Measurements from ENCODE around the gene DCST2.

Gene DCST2

DNA sequence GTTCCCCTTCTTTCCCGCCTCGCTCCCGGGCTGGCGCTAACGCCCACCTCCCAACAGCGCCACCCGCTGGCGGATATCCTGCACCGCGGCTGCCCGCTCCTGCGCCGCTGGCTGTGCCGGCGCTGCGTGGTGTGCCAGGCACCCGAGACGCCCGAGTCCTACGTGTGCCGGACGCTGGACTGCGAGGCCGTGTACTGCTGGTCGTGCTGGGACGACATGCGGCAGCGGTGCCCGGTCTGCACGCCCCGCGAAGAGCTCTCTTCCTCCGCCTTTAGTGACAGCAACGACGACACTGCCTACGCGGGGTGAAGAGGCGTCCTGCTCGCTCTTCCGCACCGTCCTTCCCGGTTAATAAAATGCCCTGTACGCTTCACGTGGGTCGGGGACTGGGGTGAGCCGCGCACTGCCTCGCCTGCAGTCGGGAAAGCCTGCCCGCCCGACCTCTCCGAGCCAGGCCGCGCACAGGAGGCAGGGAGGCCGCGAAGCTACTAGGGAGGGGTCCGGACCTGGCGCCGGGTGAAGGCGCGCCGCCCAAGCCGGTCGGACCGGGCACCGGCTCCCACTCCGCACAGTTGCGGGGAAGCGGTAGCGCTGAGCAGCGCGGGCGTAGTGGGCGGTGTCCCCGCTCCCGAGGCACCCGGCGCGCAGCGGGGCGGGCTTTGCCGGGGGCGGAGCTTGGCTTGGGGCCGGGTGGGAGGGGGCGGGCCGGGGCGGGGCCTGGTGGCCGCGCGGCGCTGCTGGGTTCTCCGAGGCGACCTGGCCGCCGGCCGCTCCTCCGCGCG, 17.2 kb upstream of the DCST2 start, which contains the start of gene ADAM15:
ADAM15 (plus strand) TSS at position 757 of the 782 bp plus-strand sequence. CDS start 71 bp downstream, outside the sequence.
- CTCF ChIA-PET, result interaction anchor here (0.6 to 17.5 kb wide), 14 partner anchors 6 to 81 kb away, joined by 3 to 220 read pairs (median 6); partner anchors contain the start of genes ADAM15, EFNA4, FLAD1 and SHC1
- Mint-ChIP-seq H3K4me3 (peak within 1 kb of the TSS; percentile 82), H3K27me3 (peaks cover 12% of the 10 kb centered on the region), H3K9me3 (no peaks in the 10 kb centered on the region), H3K36me3 (no peaks in the 10 kb centered on the region), H3K4me1 (peaks cover 30% of the 10 kb centered on the region), H3K27ac (peak within 1 kb of the TSS; percentile 81)
- peak; percentile 85 for DNase-seq

DNA sequence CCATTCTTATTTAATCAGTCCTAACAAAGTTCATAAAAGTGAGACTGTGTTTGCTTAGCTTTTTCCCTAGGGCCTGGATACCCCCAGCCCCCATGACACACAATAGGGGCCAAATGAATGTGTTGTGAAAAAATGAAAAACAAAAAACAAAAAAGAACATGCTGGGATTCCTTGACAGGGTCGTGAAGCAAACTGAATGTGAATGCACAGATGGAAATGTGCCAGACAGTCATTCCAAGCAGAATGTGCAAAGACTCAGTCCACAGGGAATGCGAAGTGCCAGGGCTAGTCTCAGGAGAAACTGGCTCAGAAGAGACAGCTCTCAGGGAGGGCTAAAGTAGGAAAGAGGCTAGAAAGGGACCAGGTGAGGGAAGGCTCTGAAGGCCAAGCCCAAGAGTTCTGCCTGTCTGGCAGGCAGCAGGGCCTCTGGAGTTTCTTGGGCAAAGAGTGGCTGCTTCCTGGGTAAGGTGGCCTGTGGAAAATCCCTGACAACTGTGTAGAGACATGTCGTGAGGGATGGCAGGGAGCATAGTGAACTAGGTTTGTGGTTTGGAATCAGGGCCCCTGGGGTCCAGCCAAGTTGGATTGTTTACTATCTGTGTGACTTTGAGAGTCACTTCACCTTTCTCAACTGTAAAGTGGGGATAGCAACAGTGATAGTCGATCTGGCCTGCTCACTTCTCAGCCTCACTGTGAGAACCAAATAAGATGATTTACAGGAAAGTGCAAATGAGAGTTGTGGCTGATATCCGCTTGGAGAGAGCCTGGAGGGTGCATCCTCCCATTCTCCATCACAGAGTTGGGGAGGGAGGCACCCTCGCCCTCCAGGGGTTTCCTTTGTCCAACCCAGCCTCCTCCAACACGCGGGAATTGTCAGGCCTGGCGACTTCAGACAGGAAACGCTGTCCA, 16.3 kb upstream of the DCST2 start:
- H3K4me3 Mint-ChIP-seq, result peak overlapping the region; percentile 82
- H3K27me3 Mint-ChIP-seq, result peaks cover 12% of the 10 kb centered on the region
- peaks cover 34% of the 10 kb centered on the region for H3K4me1 Mint-ChIP-seq
- CTCF ChIA-PET, result interaction anchor here (1.0 to 17.5 kb wide), 10 partner anchors 5 to 76 kb away, joined by 3 to 220 read pairs (median 6); partner anchors contain the start of genes ADAM15, EFNA4 and FLAD1
- H3K9me3 Mint-ChIP-seq, result no peaks in the 10 kb centered on the region
- no peaks in the 10 kb centered on the region for H3K36me3 Mint-ChIP-seq
- no peak for DNase-seq
- no peak overlapping the region for H3K27ac Mint-ChIP-seq

DNA sequence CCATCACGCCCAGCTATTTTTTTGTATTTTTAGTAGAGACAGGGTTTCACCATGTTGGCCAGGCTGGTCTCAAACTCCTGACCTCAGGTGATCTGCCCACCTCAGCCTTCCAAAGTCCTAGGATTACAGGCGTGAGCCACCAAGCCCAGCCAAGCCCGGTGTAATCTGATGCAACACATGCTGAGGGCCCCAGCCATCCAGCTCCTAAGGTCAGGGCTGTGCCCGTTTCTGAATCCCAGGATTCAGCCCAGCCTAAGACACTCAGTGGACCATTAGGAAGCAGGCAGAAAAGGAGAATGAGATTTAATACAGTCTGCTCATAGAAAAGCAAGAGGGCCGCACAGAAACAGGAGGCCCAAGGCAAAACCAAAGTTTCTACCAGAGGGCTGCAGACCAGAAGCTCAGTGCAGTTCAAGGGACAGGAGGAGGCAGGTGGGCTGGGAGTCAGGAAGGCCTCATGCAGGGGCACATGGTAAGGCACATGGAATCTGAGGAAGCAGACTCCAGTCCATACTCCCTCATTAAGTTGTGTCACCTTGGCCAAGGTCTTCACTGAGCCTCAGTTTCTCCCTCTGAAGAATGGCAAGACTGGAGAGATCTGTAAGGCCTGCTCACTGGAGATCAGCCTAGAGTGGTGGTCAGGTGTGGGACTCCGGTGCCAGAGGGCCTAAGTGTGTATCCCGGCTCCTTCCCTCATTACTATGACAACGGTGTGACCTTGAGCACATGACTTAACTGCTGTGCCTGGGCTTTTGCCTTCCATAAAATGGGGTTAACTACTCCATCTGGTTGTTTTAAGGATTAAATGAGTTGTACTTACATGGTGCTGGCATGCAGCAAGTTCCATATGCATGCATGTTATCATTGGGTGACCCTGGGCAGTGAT, 15.1 kb upstream of the DCST2 start:
- Mint-ChIP-seq H3K4me3 (peak overlapping the region; percentile 82), H3K27ac (peak overlapping the region; percentile 52)

DNA sequence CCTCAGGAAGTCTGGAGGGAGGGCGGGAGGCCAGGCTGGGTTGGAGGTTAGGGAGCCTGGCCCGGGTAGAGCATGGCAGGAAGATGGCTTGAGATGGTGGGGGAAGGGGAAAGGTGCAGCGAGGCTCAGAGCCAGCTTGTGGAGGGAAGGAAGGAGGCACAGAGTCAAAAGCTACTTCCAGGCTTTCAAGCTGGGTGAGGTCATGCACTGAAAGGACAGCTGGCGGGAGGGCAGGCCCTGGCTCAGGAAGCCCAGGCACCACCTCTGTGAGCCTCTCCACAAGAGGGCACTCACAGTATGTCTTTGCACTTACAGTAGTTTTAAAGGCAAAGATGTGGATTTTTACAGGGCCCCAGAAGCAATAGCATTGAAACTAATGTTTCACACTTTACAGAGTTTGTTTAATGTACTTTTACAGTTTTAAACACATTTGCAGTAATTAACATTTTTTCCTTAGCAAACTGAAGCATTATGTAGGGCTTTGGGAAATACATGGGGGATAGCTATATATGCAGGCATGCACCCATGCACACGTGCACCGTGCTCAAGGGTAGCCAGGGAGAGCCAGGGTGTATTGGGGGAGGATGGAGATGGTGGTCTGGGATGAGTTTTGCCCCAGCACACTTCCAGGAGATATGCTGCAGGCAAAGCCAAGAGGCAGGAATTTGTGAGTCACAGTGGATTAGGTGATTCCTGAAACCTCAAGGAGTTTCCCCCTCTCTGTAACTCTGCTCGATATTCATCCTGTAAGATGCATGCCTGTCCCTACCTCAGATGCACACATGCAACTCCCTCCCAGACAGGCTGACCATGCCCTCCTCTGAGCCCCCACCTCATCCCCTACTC, 11.5 kb upstream of the DCST2 start:
- Mint-ChIP-seq H3K27ac (no peak overlapping the region), H3K4me1 (peaks cover 20% of the 10 kb centered on the region), H3K9me3 (no peaks in the 10 kb centered on the region), H3K4me3 (no peak overlapping the region), H3K27me3 (peaks cover 38% of the 10 kb centered on the region), H3K36me3 (no peaks in the 10 kb centered on the region)
- CTCF ChIA-PET, result interaction anchor here (1.0 to 17.5 kb wide), 12 partner anchors 13 to 485 kb away, joined by 3 to 220 read pairs (median 7); partner anchors contain the start of genes ADAM15 and EFNA4
- peak; percentile 83 for DNase-seq

More for the DNA sequence above, 15.1 kb upstream of the DCST2 start:
- Mint-ChIP-seq H3K36me3 (no peaks in the 10 kb centered on the region), H3K4me1 (peaks cover 44% of the 10 kb centered on the region), H3K9me3 (no peaks in the 10 kb centered on the region), H3K27me3 (peaks cover 15% of the 10 kb centered on the region)
- CTCF ChIA-PET, result interaction anchor here (0.8 to 17.5 kb wide), 4 partner anchors 8 to 38 kb away, joined by 3 to 220 read pairs (median 3); partner anchors contain the start of genes ADAM15 and EFNA4
- no peak for DNase-seq

DNA sequence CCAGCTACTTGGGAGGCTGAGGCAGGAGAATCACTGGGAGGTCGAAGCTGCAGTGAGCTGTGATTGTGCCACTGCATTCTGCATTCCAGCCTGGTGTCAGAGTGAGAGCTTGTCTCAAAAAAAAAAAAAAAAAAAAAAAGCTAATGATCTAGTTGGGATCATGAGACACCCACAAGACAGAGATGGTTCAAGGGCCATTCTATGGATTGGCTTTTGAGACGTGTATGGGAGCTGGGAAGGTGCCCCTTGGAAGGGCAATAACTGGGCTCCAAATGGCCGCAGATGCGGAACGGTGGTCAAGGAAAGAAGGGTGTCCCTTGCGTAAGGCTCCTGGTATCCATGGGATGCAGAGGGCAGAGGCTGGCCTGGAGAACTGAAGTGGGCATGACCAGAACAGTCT, 10.8 kb upstream of the DCST2 start:
- H3K4me3 Mint-ChIP-seq, result no peak overlapping the region
- no peaks in the 10 kb centered on the region for H3K9me3 Mint-ChIP-seq
- peaks cover 15% of the 10 kb centered on the region for H3K4me1 Mint-ChIP-seq
- H3K36me3 Mint-ChIP-seq, result no peaks in the 10 kb centered on the region
- CTCF ChIA-PET, result interaction anchor here (0.9 to 17.5 kb wide), 16 partner anchors 14 to 485 kb away, joined by 3 to 220 read pairs (median 6); partner anchors contain the start of genes ADAM15, EFNA4 and PBXIP1
- H3K27me3 Mint-ChIP-seq, result peaks cover 40% of the 10 kb centered on the region
- no peak for DNase-seq
- H3K27ac Mint-ChIP-seq, result no peak overlapping the region

DNA sequence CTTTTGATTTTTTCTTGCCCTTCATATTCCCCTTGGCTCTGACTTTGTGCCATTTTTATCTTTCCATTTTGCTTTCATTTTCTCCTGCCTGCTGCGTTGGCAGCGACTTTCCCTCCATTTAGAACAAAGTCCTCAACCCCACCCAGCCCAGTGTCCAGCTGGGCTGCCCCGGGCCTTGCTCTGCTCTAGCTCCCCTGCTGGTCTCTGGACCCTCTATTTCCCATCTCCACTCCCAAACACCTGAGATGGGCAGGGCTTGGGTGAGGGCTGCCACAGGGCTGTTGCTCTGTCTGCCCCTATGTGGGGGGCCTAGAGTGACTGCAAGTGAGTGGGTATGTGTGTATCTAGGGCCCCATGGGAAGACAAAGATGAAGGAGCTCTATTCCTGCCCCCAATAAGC, 10.2 kb upstream of the DCST2 start:
- CTCF ChIA-PET, result interaction anchor here (0.9 to 17.5 kb wide), 16 partner anchors 14 to 563 kb away, joined by 3 to 220 read pairs (median 6); partner anchors contain the start of genes ADAM15, EFNA4 and PBXIP1
- Mint-ChIP-seq H3K27me3 (peaks cover 46% of the 10 kb centered on the region), H3K4me3 (no peak overlapping the region), H3K27ac (no peak overlapping the region), H3K36me3 (no peaks in the 10 kb centered on the region), H3K9me3 (no peaks in the 10 kb centered on the region), H3K4me1 (peaks cover 19% of the 10 kb centered on the region)
- DNase-seq, result no peak

DNA sequence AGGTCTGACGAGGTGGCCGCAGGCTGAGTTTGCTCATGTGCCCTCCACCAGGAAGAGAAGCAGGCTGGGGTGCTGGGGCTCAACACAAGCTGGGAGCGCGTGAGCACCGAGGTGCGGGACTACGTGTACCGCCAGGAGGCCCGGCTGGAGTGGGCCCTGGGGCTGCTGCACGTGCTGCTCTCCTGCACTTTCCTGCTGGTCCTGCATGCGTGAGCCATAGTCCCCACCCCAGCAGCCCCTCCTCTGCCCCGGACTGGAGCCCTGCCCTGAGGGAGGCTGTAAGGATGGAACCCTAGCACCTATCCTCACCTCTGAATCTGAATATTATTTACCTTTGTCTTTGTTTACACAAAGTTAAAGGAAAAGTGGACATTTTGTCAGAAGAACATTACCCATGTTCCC, 9.7 kb upstream of the DCST2 start:
- peaks cover 19% of the 10 kb centered on the region for H3K4me1 Mint-ChIP-seq
- no peak overlapping the region for H3K4me3 Mint-ChIP-seq
- DNase-seq, result no peak
- no peak overlapping the region for H3K27ac Mint-ChIP-seq
- H3K27me3 Mint-ChIP-seq, result peaks cover 46% of the 10 kb centered on the region
- CTCF ChIA-PET, result interaction anchor here (0.9 to 17.5 kb wide), 11 partner anchors 15 to 562 kb away, joined by 3 to 220 read pairs (median 6); partner anchors contain the start of genes ADAM15, EFNA4 and PBXIP1
- no peaks in the 10 kb centered on the region for H3K9me3 Mint-ChIP-seq
- H3K36me3 Mint-ChIP-seq, result no peaks in the 10 kb centered on the region

DNA sequence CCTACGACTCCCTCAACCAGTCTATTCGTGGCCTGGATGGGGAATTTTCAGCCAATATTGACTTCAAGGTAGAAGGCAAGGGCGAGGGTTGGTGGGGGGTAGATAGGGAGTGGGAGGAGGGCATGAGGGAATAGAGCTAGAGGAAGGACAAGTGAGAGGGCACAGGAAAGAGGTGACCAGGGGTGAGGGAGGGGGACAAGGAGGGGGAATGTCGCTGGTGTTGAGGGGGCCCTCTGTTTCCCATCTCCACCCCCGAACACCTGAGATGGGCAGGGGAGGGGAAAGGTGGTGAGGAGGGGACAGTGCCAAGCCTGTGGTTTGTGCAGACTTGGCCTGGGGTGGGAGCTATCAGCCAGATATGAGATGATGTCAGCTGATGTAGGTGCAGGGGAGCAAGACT, 9.2 kb upstream of the DCST2 start:
- peaks cover 50% of the 10 kb centered on the region for H3K27me3 Mint-ChIP-seq
- DNase-seq, result no peak
- H3K27ac Mint-ChIP-seq, result no peak overlapping the region
- H3K4me3 Mint-ChIP-seq, result no peak overlapping the region
- H3K36me3 Mint-ChIP-seq, result no peaks in the 10 kb centered on the region
- H3K4me1 Mint-ChIP-seq, result peaks cover 19% of the 10 kb centered on the region
- H3K9me3 Mint-ChIP-seq, result no peaks in the 10 kb centered on the region
- CTCF ChIA-PET, result interaction anchor here (1.3 to 17.5 kb wide), 9 partner anchors 15 to 562 kb away, joined by 3 to 220 read pairs (median 6); partner anchors contain the start of genes ADAM15, EFNA4, KRTCAP2 and PBXIP1

DNA sequence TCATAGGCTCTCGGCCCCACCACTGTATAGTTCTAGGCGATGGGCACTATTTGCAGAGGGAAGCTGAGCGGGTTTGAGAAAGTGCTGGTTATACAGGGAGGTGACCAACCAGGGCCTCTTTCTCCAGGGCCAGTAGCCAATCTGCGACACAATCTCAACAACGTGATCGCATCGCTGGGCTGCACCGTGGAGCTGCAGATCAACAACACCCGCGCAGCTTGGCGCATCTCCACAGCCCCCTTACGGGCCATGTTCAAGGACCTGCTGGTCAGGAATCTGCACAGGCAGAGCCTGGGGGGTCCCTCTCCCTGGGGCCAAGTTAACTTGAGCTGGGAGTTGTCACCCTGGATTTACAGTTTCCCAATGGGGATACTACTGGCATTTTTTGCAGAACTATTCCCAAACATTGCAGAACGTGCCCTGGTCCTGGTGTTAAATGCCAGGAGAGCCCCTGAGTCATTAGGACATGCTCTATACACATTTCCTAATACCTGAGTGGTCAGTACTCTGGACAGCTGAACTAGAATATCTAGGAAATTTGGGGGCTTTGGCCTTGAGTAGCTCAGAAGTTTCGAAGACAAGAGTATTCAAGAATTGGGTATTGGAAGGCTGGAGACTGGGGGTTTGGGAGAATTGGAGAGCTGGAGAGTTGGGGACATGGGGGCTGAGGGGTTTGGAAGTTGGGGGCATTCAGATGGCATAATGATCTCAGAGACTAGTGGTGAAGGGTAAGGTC, 6.9 kb upstream of the DCST2 start:
- Mint-ChIP-seq H3K36me3 (no peaks in the 10 kb centered on the region), H3K9me3 (no peaks in the 10 kb centered on the region), H3K27me3 (peaks cover 59% of the 10 kb centered on the region), H3K4me1 (peaks cover 19% of the 10 kb centered on the region), H3K27ac (no peak overlapping the region), H3K4me3 (no peak overlapping the region)
- CTCF ChIA-PET, result interaction anchor here (0.5 to 17.5 kb wide), 4 partner anchors 9 to 51 kb away, joined by 3 to 220 read pairs (median 3); partner anchors contain the start of genes ADAM15 and EFNA4
- DNase-seq, result no peak

DNA sequence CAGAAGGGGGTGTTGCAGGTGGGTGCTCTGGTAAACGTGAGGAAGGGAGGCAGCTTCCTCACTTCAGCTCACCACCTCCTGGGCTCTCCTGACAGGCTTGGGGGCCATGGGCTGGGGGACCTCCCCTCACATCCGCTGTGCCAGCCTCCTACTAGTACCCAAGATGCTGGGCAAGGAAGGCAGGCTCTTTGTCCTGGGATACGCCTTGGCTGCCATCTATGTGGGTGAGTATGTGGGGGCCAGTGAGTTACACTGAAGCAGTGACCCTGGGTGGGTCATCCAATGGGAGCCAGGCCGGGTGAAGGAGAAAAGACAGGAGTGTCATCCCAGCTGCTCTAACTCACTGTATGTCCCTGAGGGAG, 5.7 kb upstream of the DCST2 start:
- no peak for DNase-seq
- Mint-ChIP-seq H3K36me3 (no peaks in the 10 kb centered on the region), H3K4me1 (peaks cover 9% of the 10 kb centered on the region), H3K9me3 (no peaks in the 10 kb centered on the region), H3K27me3 (peaks cover 67% of the 10 kb centered on the region), H3K4me3 (no peak overlapping the region), H3K27ac (no peak overlapping the region)
- CTCF ChIA-PET, result interaction anchor here (0.9 to 17.5 kb wide), 3 partner anchors 9 to 46 kb away, joined by 3 to 220 read pairs (median 3); partner anchors contain the start of genes ADAM15 and EFNA4

DNA sequence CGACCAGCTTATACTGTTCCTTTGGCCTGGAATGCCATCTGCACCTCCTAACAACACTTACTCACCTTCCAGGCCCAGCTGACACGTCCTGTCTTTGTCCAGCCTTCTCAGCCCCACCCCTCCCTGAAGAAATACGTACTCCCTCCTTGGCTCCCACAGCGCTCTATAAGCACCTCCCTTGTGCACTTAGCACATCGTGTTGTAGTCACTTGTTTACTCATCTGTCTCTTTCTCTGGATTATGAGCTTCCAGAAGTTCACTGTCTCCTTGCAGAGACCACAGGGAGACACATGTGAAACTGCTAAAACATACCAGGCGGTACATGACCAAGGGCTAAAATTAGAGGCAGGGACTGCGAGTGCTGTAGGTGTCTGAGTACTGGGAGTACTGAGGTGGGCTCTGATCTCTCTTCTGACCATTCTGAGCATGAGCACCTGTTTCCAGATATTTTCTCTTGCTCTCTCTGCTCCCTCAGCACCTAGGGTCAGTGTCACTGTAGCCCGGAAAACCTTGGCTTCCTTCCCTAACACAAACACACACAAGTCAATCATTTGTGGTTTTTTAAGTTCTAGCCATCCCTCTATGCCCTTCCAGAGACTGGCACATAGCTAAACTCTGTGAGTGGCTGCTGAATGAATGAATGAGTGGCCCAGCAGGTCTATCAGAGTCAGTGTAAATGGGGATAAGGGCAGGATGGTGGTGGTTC, 5.2 kb upstream of the DCST2 start:
- H3K4me1 Mint-ChIP-seq, result peaks cover 6% of the 10 kb centered on the region
- H3K27me3 Mint-ChIP-seq, result peaks cover 70% of the 10 kb centered on the region
- no peaks in the 10 kb centered on the region for H3K9me3 Mint-ChIP-seq
- DNase-seq, result no peak
- no peaks in the 10 kb centered on the region for H3K36me3 Mint-ChIP-seq
- H3K27ac Mint-ChIP-seq, result no peak overlapping the region
- CTCF ChIA-PET, result interaction anchor here (0.9 to 17.5 kb wide), 3 partner anchors 8 to 46 kb away, joined by 3 to 220 read pairs (median 3); partner anchors contain the start of genes ADAM15 and EFNA4
- H3K4me3 Mint-ChIP-seq, result no peak overlapping the region
